ENCODE data around the gene COL3A1.

COL3A1 gene

GRCh38 chr2:188974164-188974563 is at the start of gene COL3A1:
COL3A1 (plus strand) TSS chr2:188974373; CDS start chr2:188974490, 117 bp downstream.
- DNase-seq: no peak

- no peak for DNase-seq
These were observed 45.5 kb upstream of the COL3A1 start for GRCh38 chr2:188928643-188929042.

- DNase-seq: no peak
These were observed 42.8 kb upstream of the COL3A1 start for GRCh38 chr2:188931361-188931760.

- DNase-seq: no peak
These were observed 36.6 kb upstream of the COL3A1 start for GRCh38 chr2:188937228-188938220.

GRCh38 chr2:188940171-188940570 is 34.0 kb upstream of the COL3A1 start:
- DNase-seq: no peak

DNA sequence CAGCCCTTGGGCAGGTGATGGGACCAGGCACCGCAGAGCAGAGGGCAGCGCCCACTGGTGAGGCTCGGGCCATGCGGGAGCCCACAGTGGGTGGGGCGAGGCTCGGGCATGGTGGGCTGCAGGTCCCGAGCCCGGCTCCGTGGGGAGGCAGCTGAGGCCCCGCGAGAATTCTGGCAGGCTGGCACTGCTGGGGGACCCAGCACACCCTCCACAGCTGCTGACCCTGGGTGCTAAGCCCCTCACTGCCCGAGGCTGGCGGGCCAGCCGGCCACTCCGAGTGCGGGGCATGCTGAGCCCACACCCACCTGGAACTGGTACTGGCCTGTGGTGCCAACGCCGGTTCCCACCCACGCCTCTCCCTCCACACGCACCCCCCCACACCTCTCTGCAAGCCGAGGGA is 29.7 kb upstream of the COL3A1 start:
- DNase-seq: no peak

GRCh38 chr2:188949046-188949818 is 24.9 kb upstream of the COL3A1 start:
- no peak for DNase-seq

DNA sequence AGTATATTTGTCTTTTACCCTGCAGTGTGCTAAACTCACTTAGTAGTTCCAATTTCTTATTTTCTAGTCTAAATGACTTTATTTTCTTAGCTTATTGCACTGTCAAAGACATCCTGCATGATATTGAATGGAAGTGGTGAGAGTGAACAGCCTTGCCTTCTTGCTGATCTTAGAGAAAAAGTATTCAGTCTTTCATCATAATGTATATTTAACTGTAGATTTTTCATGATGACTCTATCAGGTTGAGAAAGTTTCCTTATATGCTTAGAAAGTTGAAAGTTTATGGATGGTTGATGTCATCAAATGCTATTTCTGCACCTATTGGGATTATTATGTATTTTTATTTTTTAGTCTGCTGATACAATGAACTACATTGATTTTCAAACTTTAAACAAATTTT is 21.3 kb upstream of the COL3A1 start:
- DNase-seq: no peak

- DNase-seq: no peak
These were observed 17.9 kb upstream of the COL3A1 start for GRCh38 chr2:188956290-188956689.

DNA sequence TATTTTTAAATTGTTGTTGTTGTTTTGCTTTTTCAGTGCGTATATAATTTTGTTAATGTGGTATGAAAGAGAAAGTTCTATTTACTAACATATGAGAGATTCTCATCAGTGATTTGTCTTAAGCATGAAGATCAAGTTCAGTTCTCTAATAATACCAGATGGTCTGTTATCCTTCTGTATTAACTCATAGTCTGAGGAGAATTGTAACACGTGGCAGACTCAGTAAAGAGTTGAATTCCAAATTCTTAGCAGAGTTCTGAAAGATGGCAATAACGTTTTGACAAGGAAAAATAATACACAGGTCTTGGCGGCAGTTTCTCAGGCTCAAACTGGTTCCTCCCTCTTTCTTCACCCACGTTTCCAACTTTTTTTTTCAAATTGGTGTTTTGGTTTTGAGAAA is 17.2 kb upstream of the COL3A1 start:
- DNase-seq: no peak

DNA sequence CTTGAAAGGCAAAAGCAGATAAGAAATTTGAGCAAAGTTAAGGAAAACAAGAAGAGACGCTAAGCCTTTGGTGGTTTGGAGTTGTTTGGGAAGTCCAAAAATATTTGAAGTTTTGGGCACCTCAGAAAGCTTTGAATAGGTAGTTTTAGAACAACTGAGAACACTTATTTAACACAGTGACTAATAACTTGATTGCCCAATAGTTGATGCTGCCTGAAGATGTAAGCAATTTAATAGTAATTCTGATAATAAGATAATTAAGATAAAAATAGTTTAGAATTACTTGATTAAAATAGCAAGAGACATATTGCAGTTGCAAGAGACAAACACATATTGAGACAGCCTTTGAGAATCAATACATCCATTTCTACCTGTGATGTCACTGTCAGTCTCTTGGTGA is 16.5 kb upstream of the COL3A1 start:
- no peak for DNase-seq

DNA sequence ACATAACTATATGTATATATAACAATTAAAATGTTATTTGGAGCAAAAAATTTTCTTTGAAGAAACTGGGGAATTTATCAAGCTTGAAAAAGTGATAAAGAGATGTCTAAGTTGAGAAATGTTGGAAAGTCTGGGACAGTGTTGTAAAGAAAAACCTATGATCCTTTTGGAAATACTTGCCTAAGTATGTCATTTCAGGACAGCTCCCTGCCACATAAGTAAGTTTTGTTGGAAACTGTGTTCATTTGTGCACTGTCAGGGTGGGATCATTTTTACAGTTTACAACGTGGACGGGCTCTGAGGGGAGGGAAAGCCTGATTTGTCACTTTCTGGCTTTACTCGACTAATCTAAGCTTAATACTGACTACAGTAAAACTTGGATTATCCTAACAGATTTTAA is 10.4 kb upstream of the COL3A1 start:
- no peak for DNase-seq

DNA sequence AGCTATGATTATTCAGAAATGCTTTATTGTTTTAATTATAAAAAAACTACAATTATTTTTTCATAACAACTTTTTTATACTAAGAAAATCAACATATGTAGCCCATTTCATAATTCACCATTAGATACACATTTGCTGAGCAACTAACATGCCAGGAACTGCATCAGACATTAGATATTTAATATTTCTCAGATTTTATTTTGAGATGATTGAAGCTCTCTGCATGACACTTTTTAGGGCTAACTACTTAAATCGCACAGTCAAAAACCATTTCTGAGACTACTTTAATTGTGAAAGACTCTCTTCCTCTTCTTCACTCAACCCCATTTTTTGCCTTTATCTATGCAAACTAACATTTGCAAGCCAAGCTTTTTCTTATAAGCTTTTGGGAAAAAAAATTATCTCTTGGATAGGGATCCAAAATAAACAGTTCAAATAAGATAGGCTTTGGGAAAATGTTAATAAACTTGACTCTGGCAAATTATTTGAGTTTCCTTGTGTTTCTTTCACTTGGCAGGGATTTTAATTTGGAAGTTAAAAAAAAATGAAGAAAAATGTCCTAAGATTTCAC is 9.1 kb upstream of the COL3A1 start:
- DNase-seq: no peak

DNA sequence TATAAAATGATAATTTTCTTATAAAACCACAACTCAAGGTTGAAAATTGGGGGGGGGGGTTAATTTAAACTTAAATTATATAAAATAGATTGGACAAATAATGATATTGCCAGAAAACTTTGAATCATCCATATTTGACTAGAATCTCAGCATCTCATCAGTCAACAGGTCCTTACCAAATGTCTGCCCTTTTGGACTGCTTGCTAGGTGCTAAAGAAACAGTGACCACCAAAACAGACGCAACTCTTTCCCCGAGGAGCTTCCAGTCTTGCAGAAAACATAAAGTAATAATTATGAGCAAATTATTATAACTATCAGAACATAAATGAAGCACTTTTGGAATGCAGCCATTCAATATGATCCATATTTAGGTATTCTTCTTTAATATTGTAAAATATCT is 8.6 kb upstream of the COL3A1 start:
- no peak for DNase-seq

DNA sequence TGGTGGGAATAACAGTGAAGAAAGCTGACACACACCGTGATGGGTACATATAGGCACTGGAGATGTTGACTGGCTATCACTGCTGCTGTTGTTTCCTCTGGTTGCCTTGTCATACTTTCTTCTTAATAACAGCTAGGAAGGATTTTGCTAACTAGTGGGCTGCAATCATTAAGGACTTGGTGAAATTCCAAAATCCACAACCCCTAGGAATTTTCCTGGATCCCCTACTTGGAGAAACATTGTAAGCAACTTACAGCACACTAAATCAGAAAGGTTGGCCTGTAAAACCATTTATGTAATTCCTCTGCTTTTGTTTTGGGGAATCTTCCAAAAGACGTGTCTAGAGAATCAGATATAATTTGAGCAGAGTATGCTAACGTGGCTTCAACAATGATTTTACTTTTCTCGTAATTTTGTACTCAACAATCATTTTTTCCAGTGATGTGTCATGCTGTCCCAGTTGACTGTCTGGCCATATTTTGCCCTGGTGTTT is 8.0 kb upstream of the COL3A1 start:
- DNase-seq: no peak

GRCh38 chr2:188966728-188967440 is 7.3 kb upstream of the COL3A1 start:
- no peak for DNase-seq

GRCh38 chr2:188969236-188969635 is 4.9 kb upstream of the COL3A1 start:
- DNase-seq: no peak

DNA sequence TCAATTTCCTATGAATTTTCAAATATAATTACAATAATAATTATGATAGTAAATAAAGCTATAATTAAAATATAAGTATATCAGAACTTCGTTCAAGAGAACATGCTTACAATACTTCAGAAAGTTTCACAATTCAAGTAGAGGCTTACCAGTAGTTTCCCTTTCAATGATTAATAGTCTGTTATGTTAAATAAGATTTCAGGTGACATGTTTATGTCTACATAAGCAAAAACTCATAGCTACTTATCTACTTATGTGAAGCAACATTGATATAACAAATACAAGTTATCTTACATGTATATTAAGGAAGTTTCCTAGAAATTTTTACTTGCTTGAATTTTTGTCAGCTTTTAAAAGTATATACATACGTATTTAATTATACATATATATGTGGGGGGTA is 4.5 kb upstream of the COL3A1 start:
- no peak for DNase-seq

DNA sequence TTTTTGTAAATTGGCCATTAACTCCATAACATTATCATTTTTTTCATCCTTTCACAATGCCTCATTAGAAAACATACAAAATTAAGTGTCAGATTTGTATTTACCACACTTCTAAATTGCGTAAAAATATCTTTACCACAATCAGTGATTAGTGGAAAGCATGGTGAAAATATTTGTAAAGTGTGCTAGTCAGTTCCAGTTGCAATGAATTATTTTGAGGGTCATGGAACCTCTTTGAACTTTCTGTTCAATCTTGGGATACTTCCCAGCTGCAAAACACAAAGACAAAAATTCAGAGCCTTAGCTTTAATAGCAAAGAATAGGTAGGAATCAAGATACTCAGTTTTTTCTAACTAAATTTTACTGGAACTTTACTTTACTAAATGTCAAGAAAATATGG is 4.0 kb upstream of the COL3A1 start:
- DNase-seq: no peak

DNA sequence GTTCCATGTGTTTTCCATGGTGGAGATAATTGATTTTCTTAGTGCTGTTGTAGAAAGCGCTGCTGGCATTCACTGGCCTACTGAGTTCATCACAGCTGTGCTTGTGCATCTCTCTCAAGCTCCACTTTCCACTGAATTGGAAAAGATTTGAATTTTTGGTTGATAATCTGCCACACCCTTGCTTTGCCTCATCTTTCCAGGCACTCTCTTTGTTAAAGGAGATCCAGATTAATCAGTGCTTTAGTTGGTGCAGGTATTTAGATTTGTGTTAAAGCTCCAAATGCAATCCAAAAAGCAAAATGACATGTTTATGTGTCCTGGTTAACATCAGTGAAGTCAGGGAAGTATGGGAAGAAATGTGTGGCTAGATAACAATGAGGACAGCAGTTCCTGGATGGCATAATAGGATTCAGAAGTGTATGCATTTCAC is 2.7 kb upstream of the COL3A1 start:
- DNase-seq: no peak

- DNase-seq: no peak
These were observed 532 bp upstream of the COL3A1 start for GRCh38 chr2:188973641-188974040.

GRCh38 chr2:188975497-188976102 is 1.4 kb downstream of the COL3A1 start:
- DNase-seq: no peak

All from hippocampal formation (tissue), 2 donors.